Stomach (tissue), 9 donors: ENCODE data around the gene AFF1. TPM values are rescaled to one million over a fixed set of nuclear protein-coding genes. Genes with fewer than 3 reads are reported as not detected.

Source experiments
- DNase-seq, 2 donors: peaks; one replicate each; pipeline versions ENCODE4 v3.0.0 to v3.0.0-alpha.2; 2013 to 2019
- H3K27ac ChIP-seq, 5 donors: fragments of 200-600 bp in 4 of 5; sonication (generic) in 4 of 5; one replicate each; pipeline ENCODE4 v1.5.1; 2013 to 2019; ENCODE audit warnings: mild to moderate bottlenecking in 1 of 5, moderate library complexity in 1 of 5
- H3K27me3 ChIP-seq, 3 donors: fragments of 200-600 bp; sonication (generic); one replicate each; pipeline ENCODE4 v1.5.1; 2017 to 2019; ENCODE audit warnings: mixed run types in 1 of 3
- H3K36me3 ChIP-seq, 4 donors: fragments of 200-600 bp; sonication (generic); 1 replicate in 3 of 4; 2 replicates in 1 of 4; pipeline ENCODE4 v1.5.1; 2016 to 2019
- H3K4me1 ChIP-seq, 4 donors: fragments of 200-600 bp; sonication (generic); one replicate each; pipeline ENCODE4 v1.5.1; 2016 to 2019
- H3K4me3 ChIP-seq, 4 donors: fragments of 200-600 bp; sonication (generic) in 3 of 4; one replicate each; pipeline ENCODE4 v1.5.1; 2016 to 2019; ENCODE audit warnings: mild to moderate bottlenecking in 1 of 4
- H3K9me3 ChIP-seq, 4 donors: fragments of 200-600 bp; sonication (generic); one replicate each; pipeline ENCODE4 v1.5.1; 2016 to 2019
- CTCF ChIP-seq, 7 experiments: fragments of 450-650 bp in 4 of 7; fragments of 200-600 bp in 3 of 7; sonication (generic) in 3 of 7; IDR thresholded peaks; one replicate each; pipeline ENCODE4 v1.5.1; 2016 to 2019; ENCODE audit warnings: antibody characterized with exemption in 7 of 7, control low read depth in 2 of 7, mild to moderate bottlenecking in 1 of 7
- EP300 ChIP-seq: sonication (generic); formaldehyde crosslinking; IDR thresholded peaks from one replicate; pipeline ENCODE4 v1.6.1; 2017; ENCODE audit warnings: antibody characterized with exemption
- POLR2A ChIP-seq, 4 donors: fragments of 450-650 bp; IDR thresholded peaks; one replicate each; pipeline ENCODE4 v1.6.1; 2016; ENCODE audit warnings: antibody characterized with exemption in 4 of 4, control low read depth in 2 of 4, mild to moderate bottlenecking in 1 of 4, moderate library complexity in 1 of 4
- POLR2AphosphoS5 ChIP-seq, 3 donors: sonication (generic); formaldehyde crosslinking; IDR thresholded peaks; one replicate each; pipeline ENCODE4 v1.6.1; 2016; ENCODE audit warnings: antibody characterized with exemption in 3 of 3
- WGBS, 5 donors: extraction: QIAGEN DNeasy Blood & Tissue Kit in 3 of 5; methylation state at CpG; one replicate each; pipeline versions ENCODE4 v1.1.5 to v1.1.7; 2013 to 2018; 5-methylcytosine and 5-hydroxymethylcytosine counted together
- intact Hi-C: fragments of 100-400 bp; cut with DNase I; formaldehyde crosslinking; loops from one replicate; pipeline ENCODE4 v1.15.1; 2023; ENCODE audit warnings: low total_unique reads
- polyA plus RNA-seq, 3 donors: library from polyadenylated mRNA; stranded (reverse); fragments of 200-250 nt; gene quantifications; one replicate each; pipeline ENCODE4 v1.2.3, GENCODE V29; 2013
- total RNA-seq, 5 donors: library from RNA; depleted of rRNA; stranded (reverse); fragments of >200 nt; gene quantifications; one replicate each; pipeline versions ENCODE4 v1.1.0 to v1.2.3, GENCODE V29; 2014 to 2016
- donor health status: healthy with polysubstance abuse.
- donor health status: Bipolar disorder and iron deficiency.
- donor health status: healthy.

AFF1 gene
- total and polyA plus RNA-seq, 8 donors: 6.9 to 177 (median 59.1) TPM

- Histone ChIP-seq H3K27me3 (no peaks in the 10 kb centered on the region), H3K27ac (no peak overlapping the region), H3K4me3 (no peak overlapping the region), H3K36me3 (peaks cover 5 to 46% (median 31%) of the 10 kb centered on the region in 4 donors), H3K4me1 (no peaks in the 10 kb centered on the region), H3K9me3 (no peaks in the 10 kb centered on the region)
- WGBS, 5 donors: 83 to 93% (median 89%) methylated on average over 2 of the region's 2 CpGs
- no peak for TF ChIP-seq POLR2AphosphoS5 (IDR thresholded peaks at IDR 0.05)
- no peak for TF ChIP-seq EP300
- no peak for TF ChIP-seq POLR2A (IDR thresholded peaks at IDR 0.05)
- no peak for TF ChIP-seq CTCF (IDR thresholded peaks at IDR 0.05)
- no peak for DNase-seq
- intact Hi-C loops: no loop called here
These were observed 237.1 kb downstream of the AFF1 start for GRCh38 chr4:87171944-87172343.

DNA sequence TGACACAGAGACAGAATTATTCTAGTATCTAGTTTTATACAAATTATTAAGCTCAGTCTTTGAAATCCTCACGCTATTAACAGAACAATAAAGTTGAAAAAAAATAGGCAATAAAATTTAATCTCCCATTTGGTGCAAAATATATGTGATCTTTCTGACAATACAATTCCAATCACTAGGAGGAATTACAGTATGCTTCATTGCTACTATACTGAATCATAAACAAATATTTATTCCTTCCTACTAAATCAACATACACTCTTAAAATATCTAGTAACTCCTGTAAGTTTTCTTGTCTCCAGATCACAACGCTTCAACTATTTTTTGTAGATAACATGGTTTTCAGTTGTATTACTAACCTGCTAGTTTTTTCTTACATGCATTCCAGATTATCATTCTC, 239.9 kb downstream of the AFF1 start:
- Histone ChIP-seq H3K27me3 (no peaks in the 10 kb centered on the region), H3K4me3 (no peak overlapping the region), H3K4me1 (no peaks in the 10 kb centered on the region), H3K36me3 (peaks cover 0 to 26% (median 24%) of the 10 kb centered on the region in 4 donors), H3K9me3 (no peaks in the 10 kb centered on the region), H3K27ac (no peak overlapping the region)
- no peak for DNase-seq
- 62 to 78% (median 68%) methylated on average over 2 of the region's 2 CpGs for WGBS, 5 donors
- intact Hi-C loops: no loop called here
- TF ChIP-seq POLR2AphosphoS5 (IDR thresholded peaks at IDR 0.05): no peak
- TF ChIP-seq CTCF (IDR thresholded peaks at IDR 0.05): no peak
- TF ChIP-seq EP300: no peak
- TF ChIP-seq POLR2A (IDR thresholded peaks at IDR 0.05): no peak

- no peak overlapping the region for H3K27ac ChIP-seq
- no peaks in the 10 kb centered on the region for H3K27me3 ChIP-seq
- TF ChIP-seq CTCF (IDR thresholded peaks at IDR 0.05): no peak
- TF ChIP-seq EP300: no peak
- no peak for TF ChIP-seq POLR2AphosphoS5 (IDR thresholded peaks at IDR 0.05)
- TF ChIP-seq POLR2A (IDR thresholded peaks at IDR 0.05): no peak
- no peaks in the 10 kb centered on the region for H3K4me1 ChIP-seq
- H3K36me3 ChIP-seq: peaks cover 0 to 15% (median 13%) of the 10 kb centered on the region in 4 donors
- no peak overlapping the region for H3K4me3 ChIP-seq
- WGBS, 5 donors: 40 to 76% (median 55%) methylated on average over 1 of the region's 1 CpG
- no peaks in the 10 kb centered on the region for H3K9me3 ChIP-seq
- intact Hi-C loops: no loop called here
- DNase-seq: no peak
These were observed 244.9 kb downstream of the AFF1 start for GRCh38 chr4:87179751-87180150.

DNA sequence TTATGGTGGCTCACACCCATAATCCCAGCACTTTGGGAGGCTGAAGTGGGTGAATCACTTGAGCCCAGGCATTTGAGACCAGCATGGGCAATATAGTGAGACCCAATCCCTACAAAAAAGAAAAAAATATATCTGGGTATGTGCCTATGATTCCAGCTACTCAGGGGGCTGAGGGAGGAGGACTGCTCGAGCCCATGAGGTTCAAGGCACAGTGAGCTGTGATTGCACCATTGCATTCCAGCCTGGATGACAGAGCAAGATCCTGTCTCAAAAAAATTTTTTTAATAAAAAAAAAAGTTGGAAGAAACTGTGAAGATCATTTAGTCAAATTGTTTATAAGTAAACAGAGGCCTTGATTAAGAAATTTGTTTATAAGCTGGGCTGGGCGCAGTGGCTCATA, 246.0 kb downstream of the AFF1 start:
- intact Hi-C loops: no loop called here
- no peak overlapping the region for H3K27ac ChIP-seq
- no peak for DNase-seq
- TF ChIP-seq CTCF (IDR thresholded peaks at IDR 0.05): no peak
- TF ChIP-seq POLR2A (IDR thresholded peaks at IDR 0.05): no peak
- no peak for TF ChIP-seq EP300
- TF ChIP-seq POLR2AphosphoS5 (IDR thresholded peaks at IDR 0.05): no peak
- H3K9me3 ChIP-seq: no peaks in the 10 kb centered on the region
- 89 to 100% (median 95%) methylated on average over 2 of the region's 2 CpGs for WGBS, 5 donors
- H3K36me3 ChIP-seq: peaks cover 0 to 15% (median 13%) of the 10 kb centered on the region in 4 donors
- H3K4me1 ChIP-seq: no peaks in the 10 kb centered on the region
- H3K4me3 ChIP-seq: no peak overlapping the region
- no peaks in the 10 kb centered on the region for H3K27me3 ChIP-seq
